H9 (cell line): Measurements from ENCODE around the gene EXOC8. TPM values are rescaled to one million over a fixed set of nuclear protein-coding genes. Genes with fewer than 3 reads are reported as not detected.

Experiments
- DNase-seq: peaks from one replicate; pipeline ENCODE4 v3.0.0-alpha.2; 2017
- H2AFZ ChIP-seq: one replicate; pipeline ENCODE4 v1.6.1; 2013; ENCODE audit warnings: mild to moderate bottlenecking, low read length, control low read depth, moderate library complexity
- H2AK5ac ChIP-seq: 2 replicates; pipeline ENCODE4 v1.6.1; 2013; ENCODE audit warnings: low read length, control low read depth, mixed read lengths; ENCODE audit not compliant: insufficient read length
- H2BK120ac ChIP-seq: one replicate; pipeline ENCODE4 v1.6.1; 2013; ENCODE audit warnings: low read depth, mild to moderate bottlenecking, low read length, control low read depth, inconsistent platforms; ENCODE audit not compliant: poor library complexity, severe bottlenecking
- H2BK12ac ChIP-seq: 2 replicates; pipeline ENCODE4 v1.6.1; 2013; ENCODE audit warnings: low read length, control low read depth, mixed read lengths, low read depth; ENCODE audit not compliant: insufficient read length
- H2BK15ac ChIP-seq: 2 replicates; pipeline ENCODE4 v1.6.1; 2013; ENCODE audit warnings: low read depth, low read length, control low read depth
- H2BK20ac ChIP-seq: one replicate; pipeline ENCODE4 v1.6.1; 2013; ENCODE audit warnings: low read depth, mild to moderate bottlenecking, low read length, control low read depth, inconsistent platforms; ENCODE audit not compliant: poor library complexity, severe bottlenecking
- H2BK5ac ChIP-seq: 2 replicates; pipeline ENCODE4 v1.6.1; 2013; ENCODE audit warnings: low read length, control low read depth, mixed read lengths; ENCODE audit not compliant: insufficient read length
- H3K14ac ChIP-seq: 2 replicates; pipeline ENCODE4 v1.6.1; 2013; ENCODE audit warnings: low read length, control low read depth; ENCODE audit not compliant: insufficient read depth
- H3K18ac ChIP-seq: 2 replicates; pipeline ENCODE4 v1.6.1; 2013; ENCODE audit warnings: low read depth, mild to moderate bottlenecking, mixed read lengths, low read length, control low read depth; ENCODE audit not compliant: insufficient read length
- H3K23ac ChIP-seq: 2 replicates; pipeline ENCODE4 v1.6.1; 2013; ENCODE audit warnings: low read length, control low read depth, mixed read lengths, low read depth; ENCODE audit not compliant: insufficient read length
- H3K23me2 ChIP-seq: 2 replicates; pipeline ENCODE4 v1.6.1; 2013; ENCODE audit warnings: low read depth, mild to moderate bottlenecking, mixed read lengths, low read length, control low read depth; ENCODE audit not compliant: insufficient read length, poor library complexity, severe bottlenecking
- H3K27ac ChIP-seq: 2 replicates; pipeline ENCODE4 v1.5.1; 2013; ENCODE audit warnings: low read length, control low read depth, mixed read lengths, low read depth; ENCODE audit not compliant: insufficient read length
- H3K27me3 ChIP-seq: 2 replicates; pipeline ENCODE4 v1.6.1; 2013; ENCODE audit warnings: low read length, control low read depth, inconsistent platforms; ENCODE audit not compliant: insufficient read depth
- H3K4ac ChIP-seq: 2 replicates; pipeline ENCODE4 v1.6.1; 2013; ENCODE audit warnings: low read depth, mild to moderate bottlenecking, control low read depth, inconsistent platforms, low read length, moderate library complexity
- H3K4me1 ChIP-seq: 2 replicates; pipeline ENCODE4 v1.6.1; 2013; ENCODE audit warnings: low read length, control low read depth, inconsistent platforms; ENCODE audit not compliant: insufficient read depth
- H3K4me2 ChIP-seq: 2 replicates; pipeline ENCODE4 v1.6.1; 2013; ENCODE audit warnings: low read length, control low read depth, mixed read lengths; ENCODE audit not compliant: insufficient read length, insufficient read depth
- H3K56ac ChIP-seq: 2 replicates; pipeline ENCODE4 v1.6.1; 2013; ENCODE audit warnings: low read depth, mild to moderate bottlenecking, mixed read lengths, low read length, control low read depth; ENCODE audit not compliant: insufficient read length
- H3K79me1 ChIP-seq: 2 replicates; pipeline ENCODE4 v1.6.1; 2013; ENCODE audit warnings: low read depth, mild to moderate bottlenecking, moderate library complexity, low read length, control low read depth, inconsistent platforms; ENCODE audit not compliant: insufficient read depth, poor library complexity, severe bottlenecking
- H3K79me2 ChIP-seq: 2 replicates; pipeline ENCODE4 v1.6.1; 2013; ENCODE audit warnings: low read length, control low read depth, inconsistent platforms; ENCODE audit not compliant: insufficient read depth
- H3K9ac ChIP-seq: 2 replicates; pipeline ENCODE4 v1.6.1; 2013; ENCODE audit warnings: low read length, control low read depth, mixed read lengths; ENCODE audit not compliant: insufficient read length; ENCODE audit errors: extremely low read depth
- H3K9me3 ChIP-seq: one replicate; pipeline ENCODE4 v1.6.1; 2013; ENCODE audit warnings: low read depth, low read length, inconsistent platforms; ENCODE audit not compliant: control insufficient read depth
- H3T11ph ChIP-seq: one replicate; pipeline ENCODE4 v1.6.1; 2013; ENCODE audit warnings: mild to moderate bottlenecking, low read length, control low read depth, inconsistent platforms
- H4K20me1 ChIP-seq: one replicate; pipeline ENCODE4 v1.6.1; 2013; ENCODE audit not compliant: control insufficient read depth, insufficient read length, insufficient read depth
- H4K5ac ChIP-seq: 2 replicates; pipeline ENCODE4 v1.6.1; 2013; ENCODE audit warnings: low read depth, mild to moderate bottlenecking, mixed read lengths, low read length, control low read depth; ENCODE audit not compliant: insufficient read length
- H4K8ac ChIP-seq: replicated peaks from 2 replicates; pipeline ENCODE4 v1.6.1; 2013; ENCODE audit warnings: low read length, control low read depth, mixed read lengths, low read depth; ENCODE audit not compliant: insufficient read length
- H4K91ac ChIP-seq: 2 replicates; pipeline ENCODE4 v1.6.1; 2013; ENCODE audit warnings: low read depth, mild to moderate bottlenecking, moderate library complexity, mixed read lengths, low read length, control low read depth; ENCODE audit not compliant: insufficient read length
- H3K27ac Mint-ChIP-seq, 3 experiments: 2 replicates in 2 of 3; 3 replicates in 1 of 3; pipeline ENCODE4 v1.8.0; 2020 to 2021; ENCODE audit warnings: mixed read lengths in 3 of 3, mild to moderate bottlenecking in 1 of 3, moderate library complexity in 1 of 3
- H3K27me3 Mint-ChIP-seq: 2 replicates; pipeline ENCODE4 v1.8.0; 2021; ENCODE audit warnings: low read depth, mild to moderate bottlenecking, moderate library complexity, mixed read lengths
- H3K36me3 Mint-ChIP-seq, 3 experiments: 2 replicates in 2 of 3; 3 replicates in 1 of 3; pipeline ENCODE4 v1.8.0; 2020 to 2021; ENCODE audit warnings: low read depth in 3 of 3, mixed read lengths in 3 of 3; ENCODE audit not compliant: insufficient read depth in 1 of 3
- H3K4me1 Mint-ChIP-seq, 2 experiments: 2 replicates each; pipeline ENCODE4 v1.8.0; 2020; ENCODE audit warnings: mixed read lengths in 2 of 2
- H3K4me3 Mint-ChIP-seq, 2 experiments: 2 replicates in 1 of 2; 3 replicates in 1 of 2; pipeline ENCODE4 v1.8.0; 2020 to 2021; ENCODE audit warnings: mild to moderate bottlenecking in 2 of 2, mixed read lengths in 2 of 2, moderate library complexity in 1 of 2
- H3K9me3 Mint-ChIP-seq, 2 experiments: 2 replicates in 1 of 2; 3 replicates in 1 of 2; pipeline ENCODE4 v1.8.0; 2020; ENCODE audit warnings: mild to moderate bottlenecking in 2 of 2, mixed read lengths in 2 of 2, moderate library complexity in 1 of 2
- CTCF ChIP-seq: fragments of 200-600 bp; sonication (generic); conservative IDR thresholded peaks from 3 replicates; pipeline ENCODE4 v1.8.0; 2021; ENCODE audit warnings: antibody characterized with exemption, mild to moderate bottlenecking
- WGBS: extraction: QIAGEN DNeasy Blood & Tissue Kit; methylation state at CpG from one replicate; pipeline ENCODE4 v1.1.7; 2013; ENCODE audit warnings: missing lambda C conversion rate, low lambda C conversion rate, mixed read lengths; ENCODE audit not compliant: insufficient read length; ENCODE audit errors: extremely low coverage; 5-methylcytosine and 5-hydroxymethylcytosine counted together
- total RNA-seq: library from RNA; stranded (reverse); gene quantifications from 2 replicates; pipeline ENCODE4 v1.2.1, GENCODE V29; 2021

Gene EXOC8
- total RNA-seq, 1 experiment from 2014 or later, result 10.8 TPM

- Histone ChIP-seq H3K9me3 (no peaks in the 10 kb centered on the region), H2BK120ac (no peak overlapping the region), H2BK15ac (no peak overlapping the region), H3K9ac (no peak overlapping the region), H3K23me2 (no peaks in the 10 kb centered on the region), H3K18ac (no peak overlapping the region), H2BK5ac (no peak overlapping the region), H4K8ac (no peak overlapping the region), H2AK5ac (no peak overlapping the region), H3K79me2 (no peaks in the 10 kb centered on the region), H3K79me1 (no peaks in the 10 kb centered on the region), H4K20me1 (no peaks in the 10 kb centered on the region), H4K5ac (no peak overlapping the region), H4K91ac (no peak overlapping the region), H3T11ph (no peak overlapping the region), H3K4ac (no peak overlapping the region), H2AFZ (no peak overlapping the region), H2BK20ac (no peak overlapping the region), H2BK12ac (no peak overlapping the region), H3K4me1 (no peaks in the 10 kb centered on the region), H3K14ac (no peak overlapping the region), H3K56ac (no peak overlapping the region), H3K4me2 (no peak overlapping the region), H3K23ac (no peak overlapping the region), H3K27ac (no peak overlapping the region), H3K27me3 (no peaks in the 10 kb centered on the region)
- Mint-ChIP-seq H3K36me3 (peaks cover 9 to 51% (median 44%) of the 10 kb centered on the region in 3 experiments; a peak in 6 of 7 replicates), H3K9me3 (no peaks in the 10 kb centered on the region; a peak in 1 of 5 replicates), H3K27me3 (no peaks in the 10 kb centered on the region), H3K4me3 (no peak overlapping the region), H3K27ac (no peak overlapping the region), H3K4me1 (no peaks in the 10 kb centered on the region)
- WGBS, result no CpG with 5 or more reads among the region's 4 CpGs
- DNase-seq, result no peak
- no peak for TF ChIP-seq CTCF
Observed at GRCh38 chr1:231347961-231348360, 10.3 kb upstream of the EXOC8 start.
